Lower lobe of right lung (tissue), 2 donors: ENCODE data around the gene OR10H5. TPM values are rescaled to one million over a fixed set of nuclear protein-coding genes. Genes with fewer than 3 reads are reported as not detected.
"Not testable (repeated sequence)": the region's sequence is repeated elsewhere in the genome, so short reads cannot be mapped to it uniquely, and the experiment has no call there.

Source experiments
- ATAC-seq, 2 donors: fragments of 200-7000 bp; cut with Tn5 transposase; one replicate each; pipeline ENCODE4 v1.9.1; 2020 to 2022; ENCODE audit warnings: mild to moderate bottlenecking in 2 of 2, moderate library complexity in 2 of 2
- DNase-seq: peaks from one replicate; pipeline ENCODE4 v3.0.0-alpha.2; 2020
- H3K27ac ChIP-seq: fragments of 200-600 bp; one replicate; pipeline ENCODE4 v1.8.0; 2022
- H3K27me3 ChIP-seq: fragments of 200-600 bp; one replicate; pipeline ENCODE4 v1.8.0; 2022; ENCODE audit warnings: low read depth
- H3K36me3 ChIP-seq: fragments of 200-600 bp; one replicate; pipeline ENCODE4 v1.8.0; 2022; ENCODE audit warnings: mild to moderate bottlenecking
- H3K4me1 ChIP-seq: fragments of 200-600 bp; one replicate; pipeline ENCODE4 v1.8.0; 2022
- H3K4me3 ChIP-seq: fragments of 200-600 bp; one replicate; pipeline ENCODE4 v1.8.0; 2022; ENCODE audit warnings: mild to moderate bottlenecking
- H3K9me3 ChIP-seq: fragments of 200-600 bp; one replicate; pipeline ENCODE4 v1.8.0; 2022
- intact Hi-C: fragments of 100-400 bp; cut with DNase I; formaldehyde crosslinking; loops from one replicate; pipeline ENCODE4 v1.11.0; 2022
- total RNA-seq: library from RNA; stranded (reverse); fragmentation: NEBNext Ultra II Directional; extraction: Animal tissue kit (Norgen Biotek cat#: 25700); gene quantifications from one replicate; pipeline ENCODE4 v1.2.1, GENCODE V29; 2021
- TF ChIP-seq, protein P1 (sequence below): fragments of 200-600 bp; IDR thresholded peaks from one replicate; pipeline ENCODE4 v1.8.0; 2022; ENCODE audit warnings: antibody characterized with exemption, mild to moderate bottlenecking
- donor health status: DM: no; HTN: yes; CAD: no; lungs with severe emphysema.

The OR10H5 gene
- total RNA-seq, 1 donor from 2014 or later = not detected

DNA sequence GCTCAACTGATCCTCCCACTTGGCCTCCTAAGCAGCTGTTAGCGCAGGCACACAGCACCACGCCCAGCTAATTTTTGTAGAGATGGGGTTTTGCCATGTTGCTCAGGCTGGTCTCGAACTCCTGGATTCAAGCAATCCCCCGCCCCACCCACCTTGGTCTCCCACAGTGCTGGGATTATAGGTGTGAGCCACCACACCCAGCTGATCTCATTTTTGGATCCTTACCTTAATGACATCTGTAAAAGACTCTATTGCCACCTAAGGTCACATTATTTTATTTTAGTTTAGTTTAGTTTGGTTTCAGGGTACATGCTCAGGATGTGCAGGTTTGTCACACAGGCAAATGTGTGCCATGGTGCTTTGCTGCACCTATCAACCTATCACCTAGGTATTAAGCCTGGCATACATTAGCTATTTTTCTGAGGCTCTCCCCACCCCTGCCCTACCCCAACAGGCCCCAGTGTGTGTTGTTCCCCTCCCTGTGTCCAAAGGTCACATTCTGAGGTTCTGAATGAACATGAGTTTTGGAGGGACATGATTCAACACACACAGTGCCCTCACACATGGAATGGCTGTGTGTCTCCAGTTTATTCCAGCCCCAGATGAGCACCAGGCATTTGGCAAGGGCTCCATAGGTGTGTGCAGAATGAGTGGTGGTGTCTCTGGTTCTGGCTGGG, 1.3 kb downstream of the OR10H5 start:
- H3K36me3 ChIP-seq = no peaks in the 10 kb centered on the region
- H3K27me3 ChIP-seq = no peaks in the 10 kb centered on the region
- no peak overlapping the region for H3K27ac ChIP-seq
- TF ChIP-seq, protein P1, sequence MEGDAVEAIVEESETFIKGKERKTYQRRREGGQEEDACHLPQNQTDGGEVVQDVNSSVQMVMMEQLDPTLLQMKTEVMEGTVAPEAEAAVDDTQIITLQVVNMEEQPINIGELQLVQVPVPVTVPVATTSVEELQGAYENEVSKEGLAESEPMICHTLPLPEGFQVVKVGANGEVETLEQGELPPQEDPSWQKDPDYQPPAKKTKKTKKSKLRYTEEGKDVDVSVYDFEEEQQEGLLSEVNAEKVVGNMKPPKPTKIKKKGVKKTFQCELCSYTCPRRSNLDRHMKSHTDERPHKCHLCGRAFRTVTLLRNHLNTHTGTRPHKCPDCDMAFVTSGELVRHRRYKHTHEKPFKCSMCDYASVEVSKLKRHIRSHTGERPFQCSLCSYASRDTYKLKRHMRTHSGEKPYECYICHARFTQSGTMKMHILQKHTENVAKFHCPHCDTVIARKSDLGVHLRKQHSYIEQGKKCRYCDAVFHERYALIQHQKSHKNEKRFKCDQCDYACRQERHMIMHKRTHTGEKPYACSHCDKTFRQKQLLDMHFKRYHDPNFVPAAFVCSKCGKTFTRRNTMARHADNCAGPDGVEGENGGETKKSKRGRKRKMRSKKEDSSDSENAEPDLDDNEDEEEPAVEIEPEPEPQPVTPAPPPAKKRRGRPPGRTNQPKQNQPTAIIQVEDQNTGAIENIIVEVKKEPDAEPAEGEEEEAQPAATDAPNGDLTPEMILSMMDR = no peak
- H3K4me3 ChIP-seq = no peak overlapping the region
- ATAC-seq (no peak), DNase-seq (no peak)
- intact Hi-C loops = no loop called here
- H3K4me1 ChIP-seq = no peaks in the 10 kb centered on the region
- no peaks in the 10 kb centered on the region for H3K9me3 ChIP-seq

DNA sequence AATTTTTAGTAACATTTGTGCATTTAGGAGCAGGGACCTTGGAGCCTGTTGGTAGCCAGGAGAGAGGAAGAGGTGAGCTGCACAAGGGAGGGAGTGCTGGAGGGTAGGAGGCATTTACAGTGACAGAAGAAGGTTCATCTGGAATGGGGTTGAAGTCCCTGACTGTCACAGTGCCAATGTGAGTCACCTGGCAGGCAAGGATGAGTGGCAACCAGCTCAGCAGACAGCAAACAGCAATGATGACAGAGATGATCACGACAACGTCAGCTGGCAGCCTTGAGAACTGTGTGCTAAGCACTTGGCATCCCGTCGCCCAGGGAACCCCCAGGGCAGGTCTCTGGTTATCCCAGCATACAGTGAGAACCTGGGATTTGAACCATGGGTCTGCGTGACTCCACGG, 2.6 kb downstream of the OR10H5 start:
- ATAC-seq (no peak), DNase-seq (no peak)
- Histone ChIP-seq H3K27ac (no peak overlapping the region), H3K27me3 (no peaks in the 10 kb centered on the region), H3K4me3 (no peak overlapping the region), H3K36me3 (no peaks in the 10 kb centered on the region), H3K4me1 (no peaks in the 10 kb centered on the region), H3K9me3 (no peaks in the 10 kb centered on the region)
- TF ChIP-seq, protein P1 = no peak
- intact Hi-C loops = no loop called here

DNA sequence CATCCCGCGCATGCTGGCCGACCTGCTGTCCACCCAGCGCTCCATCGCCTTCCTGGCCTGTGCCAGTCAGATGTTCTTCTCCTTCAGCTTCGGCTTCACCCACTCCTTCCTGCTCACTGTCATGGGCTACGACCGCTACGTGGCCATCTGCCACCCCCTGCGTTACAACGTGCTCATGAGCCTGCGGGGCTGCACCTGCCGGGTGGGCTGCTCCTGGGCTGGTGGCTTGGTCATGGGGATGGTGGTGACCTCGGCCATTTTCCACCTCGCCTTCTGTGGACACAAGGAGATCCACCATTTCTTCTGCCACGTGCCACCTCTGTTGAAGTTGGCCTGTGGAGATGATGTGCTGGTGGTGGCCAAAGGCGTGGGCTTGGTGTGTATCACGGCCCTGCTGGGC, 6.8 kb downstream of the OR10H5 start:
- H3K4me1 ChIP-seq, H3K27ac ChIP-seq, H3K9me3 ChIP-seq, intact Hi-C loops, DNase-seq, H3K36me3 ChIP-seq, ATAC-seq, H3K4me3 ChIP-seq, H3K27me3 ChIP-seq: not testable (repeated sequence)

DNA sequence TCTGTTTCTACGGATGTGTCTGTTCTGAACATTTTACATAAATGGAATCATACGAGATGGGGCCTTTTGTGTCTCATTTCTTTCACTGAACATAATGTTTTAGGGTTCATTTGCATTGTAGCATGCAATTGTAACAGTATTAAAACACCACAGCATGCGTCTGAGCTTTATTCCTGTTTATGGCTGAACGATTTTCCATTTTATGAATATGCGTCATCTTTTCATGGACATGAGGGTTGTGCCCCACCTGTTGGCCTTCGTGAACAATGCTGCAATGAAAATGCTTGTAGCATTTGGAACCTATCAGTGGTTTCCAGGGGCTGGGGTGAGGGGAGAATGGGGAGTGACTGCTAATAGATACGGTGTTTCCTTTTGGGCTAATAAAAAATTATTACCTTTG, 22.9 kb downstream of the OR10H5 start:
- no peaks in the 10 kb centered on the region for H3K9me3 ChIP-seq
- intact Hi-C loops = no loop called here
- ATAC-seq = no peak

DNA sequence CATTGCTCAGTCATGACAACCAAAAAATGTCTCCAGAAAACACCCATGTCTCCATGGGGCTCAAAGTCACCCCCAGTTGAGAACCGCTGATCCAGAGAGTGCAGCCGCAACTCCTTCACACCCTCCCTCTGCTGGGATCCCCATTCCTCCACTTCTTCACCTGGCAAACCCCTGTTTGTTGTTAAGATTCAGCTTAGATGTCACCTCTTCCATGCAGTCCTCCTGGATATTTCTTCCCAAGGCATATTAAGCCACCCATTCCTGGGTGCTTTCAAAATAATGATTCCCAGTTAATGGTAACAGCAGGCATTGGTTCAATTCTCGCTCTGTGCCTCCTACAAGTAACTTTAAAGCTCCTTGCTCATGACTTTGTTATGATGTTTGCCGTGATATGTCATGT, 24.0 kb downstream of the OR10H5 start:
- intact Hi-C loops = no loop called here
- TF ChIP-seq, protein P1 = no peak
- H3K4me3 ChIP-seq = no peak overlapping the region
- no peaks in the 10 kb centered on the region for H3K9me3 ChIP-seq
- H3K27me3 ChIP-seq = no peaks in the 10 kb centered on the region
- H3K27ac ChIP-seq = no peak overlapping the region
- no peaks in the 10 kb centered on the region for H3K36me3 ChIP-seq
- ATAC-seq (no peak), DNase-seq (no peak)
- no peaks in the 10 kb centered on the region for H3K4me1 ChIP-seq

More for the DNA sequence above, 22.9 kb downstream of the OR10H5 start:
- H3K4me3 ChIP-seq = no peak overlapping the region
- no peaks in the 10 kb centered on the region for H3K27me3 ChIP-seq
- no peak overlapping the region for H3K27ac ChIP-seq
- DNase-seq = no peak
- TF ChIP-seq, protein P1 = peak; percentile 13
- H3K36me3 ChIP-seq = no peaks in the 10 kb centered on the region
- no peaks in the 10 kb centered on the region for H3K4me1 ChIP-seq

DNA sequence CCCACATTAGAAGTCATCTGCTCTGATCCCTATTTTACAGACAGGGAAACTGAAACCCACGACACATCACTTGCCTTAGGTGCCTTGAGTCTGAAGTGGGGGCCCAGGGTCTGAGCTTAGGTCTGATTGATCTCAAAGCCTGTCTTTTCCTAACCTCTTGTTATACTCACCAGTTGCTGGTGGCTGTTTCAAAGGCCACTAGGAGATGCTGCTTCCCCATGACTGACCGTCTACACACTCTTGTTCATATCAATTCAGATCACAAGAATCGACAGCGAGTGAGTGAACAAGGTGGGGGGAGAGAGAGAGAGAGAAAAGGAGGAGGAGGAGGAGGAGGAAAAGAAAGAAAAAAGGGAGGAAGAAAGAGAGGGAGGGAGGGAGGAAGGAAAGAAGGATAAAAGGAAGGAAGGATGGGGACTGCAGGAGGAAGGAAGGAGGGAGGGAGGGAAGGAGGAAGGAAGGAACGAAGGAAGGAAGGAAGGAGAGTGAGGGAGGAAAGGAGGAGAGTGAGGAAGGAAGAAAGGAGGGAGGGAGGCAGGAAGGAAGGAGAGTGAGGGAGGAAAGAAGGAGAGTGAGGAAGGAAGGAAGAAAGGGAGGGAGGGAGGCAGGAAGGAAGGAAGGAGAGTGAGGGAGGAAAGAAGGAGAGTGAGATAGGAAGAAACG, 24.7 kb downstream of the OR10H5 start:
- no peak overlapping the region for H3K4me3 ChIP-seq

More for the DNA sequence above, 24.7 kb downstream of the OR10H5 start:
- Histone ChIP-seq H3K9me3 (no peaks in the 10 kb centered on the region), H3K4me1 (no peaks in the 10 kb centered on the region), H3K36me3 (no peaks in the 10 kb centered on the region), H3K27me3 (no peaks in the 10 kb centered on the region), H3K27ac (no peak overlapping the region)
- TF ChIP-seq, protein P1 = no peak
- intact Hi-C loops = no loop called here
- ATAC-seq (no peak), DNase-seq (no peak)
